Measurements from ENCODE around the gene CA12. TPM values are rescaled to one million over a fixed set of nuclear protein-coding genes. Genes with fewer than 3 reads are reported as not detected.

CA12 gene
- total and polyA plus RNA-seq, 2 donors (not counting 1 experiment from before 2014, with no cell fraction given) = not detected

DNA sequence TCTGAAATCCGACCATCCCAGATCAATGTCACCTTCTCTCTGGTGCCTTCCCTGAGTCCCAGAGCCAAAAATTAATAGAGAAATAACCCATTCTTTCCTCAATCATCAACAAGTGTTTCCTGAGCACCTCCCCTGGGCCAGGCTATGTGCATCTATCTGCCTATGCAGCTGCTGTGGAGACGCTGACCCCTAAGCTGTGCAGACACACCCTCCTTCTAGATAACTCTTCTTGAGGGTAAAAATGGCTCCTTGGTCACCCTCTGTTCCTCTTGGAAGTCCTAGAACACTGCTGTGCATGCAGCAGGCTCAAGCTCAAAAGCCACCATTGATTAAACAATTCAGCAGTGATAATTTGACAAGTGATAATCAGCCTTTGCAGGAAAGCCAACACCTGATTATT lies 18.4 kb downstream of the CA12 start:
- POLR2A ChIA-PET = interaction anchor here (0.6 kb wide), 1 partner anchor 28 kb away, joined by 4 read pairs; no protein-coding TSS in a partner anchor
- intact Hi-C loops (cut with micrococcal nuclease) = no loop called here

DNA sequence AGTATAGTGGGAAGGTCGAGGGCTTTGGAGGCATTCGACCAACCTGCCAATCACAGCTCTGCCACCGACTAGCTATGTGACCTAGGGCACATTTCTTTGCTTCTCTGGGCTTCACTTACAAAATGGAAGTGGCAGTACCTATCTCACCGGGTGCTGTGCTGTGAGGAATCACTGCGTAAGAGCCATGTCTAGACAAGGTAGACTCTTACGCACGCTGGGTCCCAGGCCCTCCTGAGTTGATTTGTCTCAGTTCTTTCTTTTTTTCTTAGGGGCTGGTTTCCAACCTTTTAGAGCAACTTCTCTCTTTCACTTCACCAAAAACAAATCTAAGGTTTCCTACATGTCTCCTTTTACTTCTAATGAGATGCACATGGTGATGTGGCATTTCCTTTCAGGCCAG lies 18.8 kb downstream of the CA12 start:
- H3K27ac ChIP-seq (ENCODE audit: low read length in 2 of 2) = peak overlapping the region; percentile 32 to 54
- H4K20me1 ChIP-seq (ENCODE audit: control insufficient read depth, insufficient read depth, low read length, poor library complexity, severe bottlenecking) = no peaks in the 10 kb centered on the region
- no peaks in the 10 kb centered on the region for H3K9me3 Mint-ChIP-seq (ENCODE audit: insufficient read depth)
- WGBS (ENCODE audit: insufficient coverage) = 81% methylated on average over 7 of the region's 7 CpGs
- no peaks in the 10 kb centered on the region for H3K36me3 ChIP-seq (replicated peaks in 1 of 2; ENCODE audit: control extremely low read depth in 1 of 2, control insufficient read depth in 1 of 2, extremely low read depth in 1 of 2, insufficient read depth in 2 of 2, low read length in 1 of 2)
- CTCF ChIA-PET = no interaction called here
- H3K9me3 ChIP-seq (ENCODE audit: control extremely low read depth in 1 of 3, control insufficient read depth in 2 of 3, insufficient read depth in 1 of 3, low read length in 2 of 3) = no peaks in the 10 kb centered on the region
- POLR2A ChIA-PET = interaction anchor here (0.6 kb wide), 1 partner anchor 20 kb away, joined by 3 read pairs; no protein-coding TSS in a partner anchor
- H3K27me3 Mint-ChIP-seq = peaks cover 7% of the 10 kb centered on the region
- H3K4me3 ChIP-seq (ENCODE audit: control extremely low read depth in 1 of 5, extremely low read depth in 1 of 5, insufficient read depth in 1 of 5, low read depth in 2 of 5, low read length in 4 of 5) = no peak overlapping the region
- peak overlapping the region; percentile 36 for H3K4me2 ChIP-seq (replicated peaks; ENCODE audit: low read depth, low read length, poor library complexity, severe bottlenecking)
- no peaks in the 10 kb centered on the region for H3K79me2 ChIP-seq (ENCODE audit: control insufficient read depth, insufficient read depth, low read length)
- peaks cover 10 to 23% of the 10 kb centered on the region in 2 donors for H3K4me1 ChIP-seq (ENCODE audit: control insufficient read depth in 2 of 2, insufficient read depth in 2 of 2, low read length in 2 of 2)
- TF ChIP-seq, protein P1, sequence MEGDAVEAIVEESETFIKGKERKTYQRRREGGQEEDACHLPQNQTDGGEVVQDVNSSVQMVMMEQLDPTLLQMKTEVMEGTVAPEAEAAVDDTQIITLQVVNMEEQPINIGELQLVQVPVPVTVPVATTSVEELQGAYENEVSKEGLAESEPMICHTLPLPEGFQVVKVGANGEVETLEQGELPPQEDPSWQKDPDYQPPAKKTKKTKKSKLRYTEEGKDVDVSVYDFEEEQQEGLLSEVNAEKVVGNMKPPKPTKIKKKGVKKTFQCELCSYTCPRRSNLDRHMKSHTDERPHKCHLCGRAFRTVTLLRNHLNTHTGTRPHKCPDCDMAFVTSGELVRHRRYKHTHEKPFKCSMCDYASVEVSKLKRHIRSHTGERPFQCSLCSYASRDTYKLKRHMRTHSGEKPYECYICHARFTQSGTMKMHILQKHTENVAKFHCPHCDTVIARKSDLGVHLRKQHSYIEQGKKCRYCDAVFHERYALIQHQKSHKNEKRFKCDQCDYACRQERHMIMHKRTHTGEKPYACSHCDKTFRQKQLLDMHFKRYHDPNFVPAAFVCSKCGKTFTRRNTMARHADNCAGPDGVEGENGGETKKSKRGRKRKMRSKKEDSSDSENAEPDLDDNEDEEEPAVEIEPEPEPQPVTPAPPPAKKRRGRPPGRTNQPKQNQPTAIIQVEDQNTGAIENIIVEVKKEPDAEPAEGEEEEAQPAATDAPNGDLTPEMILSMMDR (IDR thresholded peaks at IDR 0.05) = no peak
- TF ChIP-seq EZH2 (IDR thresholded peaks at IDR 0.05; ENCODE audit: borderline replicate concordance, insufficient read depth, low read depth, low read length, poor library complexity, severe bottlenecking) = no peak
- H3K27ac Mint-ChIP-seq = peak overlapping the region; percentile 37
- intact Hi-C loops (cut with micrococcal nuclease) = no loop called here
- H3K4me1 Mint-ChIP-seq = peaks cover 19% of the 10 kb centered on the region
- H3K4me3 Mint-ChIP-seq = peak overlapping the region; percentile 5
- peaks cover 0 to 3% (median 0%) of the 10 kb centered on the region in 4 experiments for H3K27me3 ChIP-seq (replicated peaks in 1 of 4; ENCODE audit: control extremely low read depth in 1 of 4, control insufficient read depth in 3 of 4, insufficient read depth in 4 of 4, low read length in 3 of 4)
- H3K9ac ChIP-seq (ENCODE audit: low read length) = no peak overlapping the region
- ATAC-seq (ENCODE audit: low read depth) (peak; percentile 73), DNase-seq (peak; percentile 72)
- peak overlapping the region; percentile 43 for H2AFZ ChIP-seq (ENCODE audit: insufficient read depth, low read depth, low read length, poor library complexity, severe bottlenecking)

More for the DNA sequence above, 18.4 kb downstream of the CA12 start:
- no peak overlapping the region for H3K9ac ChIP-seq (ENCODE audit: low read length)
- ATAC-seq (ENCODE audit: low read depth) = no peak
- H3K27me3 ChIP-seq (replicated peaks in 1 of 4; ENCODE audit: control extremely low read depth in 1 of 4, control insufficient read depth in 3 of 4, insufficient read depth in 4 of 4, low read length in 3 of 4) = peaks cover 0 to 3% (median 0%) of the 10 kb centered on the region in 4 experiments
- peak overlapping the region in 1 of 2 donors; percentile 54 for H3K27ac ChIP-seq (ENCODE audit: low read length in 2 of 2)
- WGBS (ENCODE audit: insufficient coverage) = 67% methylated on average over 2 of the region's 2 CpGs
- peaks cover 10 to 23% of the 10 kb centered on the region in 2 donors for H3K4me1 ChIP-seq (ENCODE audit: control insufficient read depth in 2 of 2, insufficient read depth in 2 of 2, low read length in 2 of 2)
- no peaks in the 10 kb centered on the region for H3K36me3 ChIP-seq (replicated peaks in 1 of 2; ENCODE audit: control extremely low read depth in 1 of 2, control insufficient read depth in 1 of 2, extremely low read depth in 1 of 2, insufficient read depth in 2 of 2, low read length in 1 of 2)
- peak overlapping the region; percentile 37 for H3K27ac Mint-ChIP-seq
- H4K20me1 ChIP-seq (ENCODE audit: control insufficient read depth, insufficient read depth, low read length, poor library complexity, severe bottlenecking) = no peaks in the 10 kb centered on the region
- peaks cover 5% of the 10 kb centered on the region for H3K27me3 Mint-ChIP-seq
- H3K9me3 ChIP-seq (ENCODE audit: control extremely low read depth in 1 of 3, control insufficient read depth in 2 of 3, insufficient read depth in 1 of 3, low read length in 2 of 3) = no peaks in the 10 kb centered on the region
- CTCF ChIA-PET = no interaction called here
- H3K9me3 Mint-ChIP-seq (ENCODE audit: insufficient read depth) = no peaks in the 10 kb centered on the region
- no peak for DNase-seq
- H3K4me3 ChIP-seq (ENCODE audit: control extremely low read depth in 1 of 5, extremely low read depth in 1 of 5, insufficient read depth in 1 of 5, low read depth in 2 of 5, low read length in 4 of 5) = no peak overlapping the region
- H3K79me2 ChIP-seq (ENCODE audit: control insufficient read depth, insufficient read depth, low read length) = no peaks in the 10 kb centered on the region
- H2AFZ ChIP-seq (ENCODE audit: insufficient read depth, low read depth, low read length, poor library complexity, severe bottlenecking) = peak overlapping the region; percentile 43
- H3K4me1 Mint-ChIP-seq = peaks cover 19% of the 10 kb centered on the region
- peak overlapping the region; percentile 36 for H3K4me2 ChIP-seq (replicated peaks; ENCODE audit: low read depth, low read length, poor library complexity, severe bottlenecking)
- TF ChIP-seq, protein P1 (IDR thresholded peaks at IDR 0.05) = no peak
- no peak for TF ChIP-seq EZH2 (IDR thresholded peaks at IDR 0.05; ENCODE audit: borderline replicate concordance, insufficient read depth, low read depth, low read length, poor library complexity, severe bottlenecking)
- H3K4me3 Mint-ChIP-seq = peak overlapping the region; percentile 5
